HG02610 (cell line): ENCODE data around the gene SEMA3C.

Source experiments
- ATAC-seq: cut with Tn5 transposase; IDR thresholded peaks from one replicate; pipeline ENCODE4 v1.9.1; 2021; ENCODE audit warnings: mild to moderate bottlenecking, moderate library complexity; ENCODE audit not compliant: unreplicated experiment

The SEMA3C gene

GRCh38 chr7:80827239-80827633 is 91.6 kb downstream of the SEMA3C start:
- ATAC-seq, result no peak

GRCh38 chr7:80826520-80827238 is 92.2 kb downstream of the SEMA3C start:
- ATAC-seq, result no peak

- no peak for ATAC-seq
Measured at GRCh38 chr7:80825499-80825898, 93.4 kb downstream of the SEMA3C start.

- no peak for ATAC-seq
Measured at GRCh38 chr7:80824253-80824652, 94.6 kb downstream of the SEMA3C start.

- no peak for ATAC-seq
Measured at GRCh38 chr7:80823057-80823456, 95.8 kb downstream of the SEMA3C start.

- no peak for ATAC-seq
Measured at GRCh38 chr7:80821771-80822319, 97.0 kb downstream of the SEMA3C start.

- no peak for ATAC-seq
Measured at GRCh38 chr7:80819503-80819902, 99.3 kb downstream of the SEMA3C start.

- ATAC-seq, result no peak
Measured at GRCh38 chr7:80818181-80818580, 100.7 kb downstream of the SEMA3C start.

- no peak for ATAC-seq
Measured at GRCh38 chr7:80816806-80817205, 102.0 kb downstream of the SEMA3C start.

GRCh38 chr7:80815733-80816132 is 103.1 kb downstream of the SEMA3C start:
- ATAC-seq, result no peak

GRCh38 chr7:80809545-80809944 is 109.3 kb downstream of the SEMA3C start:
- no peak for ATAC-seq

- no peak for ATAC-seq
Measured at GRCh38 chr7:80807166-80807900, 111.5 kb downstream of the SEMA3C start.

- no peak for ATAC-seq
Measured at GRCh38 chr7:80806663-80807062, 112.2 kb downstream of the SEMA3C start.

GRCh38 chr7:80804589-80804988 is 114.3 kb downstream of the SEMA3C start:
- ATAC-seq, result no peak

- ATAC-seq, result no peak
Measured at GRCh38 chr7:80802527-80802926, 116.3 kb downstream of the SEMA3C start.

- ATAC-seq, result no peak
Measured at GRCh38 chr7:80794631-80795573, 123.9 kb downstream of the SEMA3C start.

- no peak for ATAC-seq
Measured at GRCh38 chr7:80791509-80791929, 127.3 kb downstream of the SEMA3C start.

- no peak for ATAC-seq
Measured at GRCh38 chr7:80790877-80791276, 128.0 kb downstream of the SEMA3C start.

GRCh38 chr7:80787721-80788120 is 131.1 kb downstream of the SEMA3C start:
- ATAC-seq, result no peak

GRCh38 chr7:80785961-80786536 is 132.8 kb downstream of the SEMA3C start:
- ATAC-seq, result no peak

- no peak for ATAC-seq
Measured at GRCh38 chr7:80785276-80785675, 133.6 kb downstream of the SEMA3C start.
